Endothelial cell of umbilical vein (primary cell): ENCODE data around the gene SHROOM2.

Experiments used
- CTCF ChIP-seq, 2 donors: IDR thresholded peaks; 1 replicate in 1 of 2; 2 replicates in 1 of 2; pipeline ENCODE4 v1.5.1; 2011; ENCODE audit warnings: low read length in 2 of 2, mild to moderate bottlenecking in 2 of 2, moderate library complexity in 2 of 2, control low read depth in 1 of 2, inconsistent platforms in 1 of 2, low read depth in 1 of 2; ENCODE audit not compliant: insufficient read depth in 1 of 2; ENCODE audit errors: extremely low read depth in 1 of 2
- EZH2 ChIP-seq: IDR thresholded peaks from 2 replicates; pipeline ENCODE4 v1.6.1; 2012; ENCODE audit warnings: borderline replicate concordance, low read depth, mild to moderate bottlenecking, moderate library complexity, low read length, inconsistent platforms; ENCODE audit not compliant: severe bottlenecking
- FOS ChIP-seq: IDR thresholded peaks from 2 replicates; pipeline ENCODE4 v1.6.1; 2011; ENCODE audit warnings: mild to moderate bottlenecking, low read length, moderate library complexity, borderline replicate concordance; ENCODE audit not compliant: insufficient read depth
- JUN ChIP-seq: IDR thresholded peaks from 2 replicates; pipeline ENCODE4 v1.6.1; 2011; ENCODE audit warnings: borderline replicate concordance, low read depth; ENCODE audit not compliant: insufficient read length, insufficient read depth
- MAX ChIP-seq: IDR thresholded peaks from 2 replicates; pipeline ENCODE4 v1.6.1; 2011; ENCODE audit not compliant: insufficient read depth, insufficient read length
- MYC ChIP-seq: IDR thresholded peaks from one replicate; pipeline ENCODE4 v1.6.1; 2011; ENCODE audit warnings: mild to moderate bottlenecking, low read depth, low read length
- POLR2A ChIP-seq: IDR thresholded peaks from 2 replicates; pipeline ENCODE4 v1.6.1; 2012; ENCODE audit warnings: low read depth, mild to moderate bottlenecking, control low read depth, low read length
- POLR2AphosphoS5 ChIP-seq: IDR thresholded peaks from 2 replicates; pipeline ENCODE4 v1.6.1; 2012; ENCODE audit warnings: low read depth, mild to moderate bottlenecking, control low read depth, low read length, moderate library complexity; ENCODE audit not compliant: insufficient read depth

GRCh38 chrX:9919632-9920172 lies 133.5 kb downstream of the SHROOM2 start:
- TF ChIP-seq CTCF (IDR thresholded peaks at IDR 0.05; ENCODE audit: extremely low read depth in 1 of 2, insufficient read depth in 1 of 2, low read depth in 1 of 2, low read length in 2 of 2) = no peak
- TF ChIP-seq POLR2AphosphoS5 = no peak
- no peak for TF ChIP-seq MAX
- TF ChIP-seq POLR2A = no peak
- no peak for TF ChIP-seq MYC
- TF ChIP-seq JUN = no peak
- TF ChIP-seq EZH2 = no peak
- TF ChIP-seq FOS = no peak
